CD4-positive, alpha-beta T cell (primary cell): Measurements from ENCODE around the gene DESI1. TPM values are rescaled to one million over a fixed set of nuclear protein-coding genes. Genes with fewer than 3 reads are reported as not detected.
A peak's percentile ranks its signal among the peaks of the same experiment; 100 is the strongest.

Experiments used
- ATAC-seq: fragments of 200-7000 bp; cut with Tn5 transposase; one replicate; pipeline ENCODE4 v1.10.0; 2022; ENCODE audit warnings: mild to moderate bottlenecking; ENCODE audit not compliant: poor library complexity
- CTCF ChIA-PET: fragments of 350-600 bp; sonication (Branson Sonifier 250); formaldehyde crosslinking; loops from one replicate; lab custom pipeline; 2021; ENCODE audit warnings: antibody characterized with exemption, inconsistent platforms; lab: Charles Lee
- POLR2A ChIA-PET: fragments of 350-600 bp; sonication (Branson Sonifier 250); formaldehyde crosslinking; loops from one replicate; lab custom pipeline; 2021; ENCODE audit warnings: antibody characterized with exemption, inconsistent platforms; lab: Charles Lee
- DNase-seq, 14 experiments: peaks; one replicate each; pipeline ENCODE4 v3.0.0-alpha.2; 2013 to 2020; ENCODE audit warnings: mixed read lengths in 2 of 14
- H3K27ac ChIP-seq, 2 donors: one replicate each; pipeline versions ENCODE4 v1.5.1 to v1.7.0; 2013; ENCODE audit warnings: low read length in 2 of 2, low read depth in 1 of 2, mild to moderate bottlenecking in 1 of 2
- H3K27me3 ChIP-seq, 2 experiments: 1 replicate in 1 of 2; 2 replicates in 1 of 2; pipeline versions ENCODE4 v1.6.1 to v1.7.0; 2013; ENCODE audit warnings: low read length in 2 of 2, control low read depth in 1 of 2, mild to moderate bottlenecking in 1 of 2, moderate library complexity in 1 of 2; ENCODE audit not compliant: insufficient read depth in 2 of 2, control insufficient read depth in 1 of 2
- H3K36me3 ChIP-seq: one replicate; pipeline ENCODE4 v1.6.1; 2013; ENCODE audit warnings: low read length, control low read depth; ENCODE audit not compliant: insufficient read depth
- H3K4me1 ChIP-seq: one replicate; pipeline ENCODE4 v1.6.1; 2013; ENCODE audit warnings: low read length, control low read depth; ENCODE audit not compliant: insufficient read depth
- H3K4me3 ChIP-seq: one replicate; pipeline ENCODE4 v1.5.1; 2013; ENCODE audit warnings: mild to moderate bottlenecking, low read length, moderate library complexity
- H3K9me3 ChIP-seq, 2 experiments: 1 replicate in 1 of 2; 2 replicates in 1 of 2; pipeline versions ENCODE4 v1.6.1 to v1.7.0; 2013; ENCODE audit warnings: low read length in 2 of 2, mild to moderate bottlenecking in 2 of 2, control low read depth in 1 of 2, moderate library complexity in 1 of 2; ENCODE audit not compliant: control insufficient read depth in 1 of 2, insufficient read depth in 1 of 2
- H3K27ac Mint-ChIP-seq: one replicate; pipeline ENCODE4 v1.8.0; 2020; ENCODE audit warnings: mixed read lengths
- H3K27me3 Mint-ChIP-seq: one replicate; pipeline ENCODE4 v1.8.0; 2021; ENCODE audit warnings: mixed read lengths
- H3K36me3 Mint-ChIP-seq: one replicate; pipeline ENCODE4 v1.8.0; 2021; ENCODE audit warnings: low read depth, mixed read lengths
- H3K4me1 Mint-ChIP-seq: one replicate; pipeline ENCODE4 v1.8.0; 2021; ENCODE audit warnings: low read depth, mixed read lengths
- H3K4me3 Mint-ChIP-seq: one replicate; pipeline ENCODE4 v1.8.0; 2020; ENCODE audit warnings: mild to moderate bottlenecking, mixed read lengths
- H3K9me3 Mint-ChIP-seq: one replicate; pipeline ENCODE4 v1.8.0; 2020; ENCODE audit warnings: mixed read lengths
- intact Hi-C, 2 experiments: fragments of 100-400 bp; cut with DNase I in 1 of 2; cut with micrococcal nuclease in 1 of 2; formaldehyde crosslinking; loops; one replicate each; pipeline versions ENCODE4 v1.15.1 to v1.9.0; 2023 to 2025; cut with DNase I, micrococcal nuclease
- total RNA-seq, 174 experiments: library from RNA in 2 of 174; stranded (reverse) in 2 of 174; gene quantifications; one replicate each; pipeline ENCODE4 v1.2.3 and lab custom pipeline; 2021 to 2026
- TF ChIP-seq, protein P1 (sequence below): fragments of 200-600 bp; IDR thresholded peaks from one replicate; pipeline ENCODE4 v1.8.0; 2022; ENCODE audit warnings: antibody characterized with exemption, mild to moderate bottlenecking

Gene DESI1
- total RNA-seq, 2 experiments from 2014 or later: 12.7 to 13.0 TPM

GRCh38 chr22:41661088-41661487 lies 40.2 kb upstream of the DESI1 start:
- peaks cover 80% of the 10 kb centered on the region for H3K36me3 Mint-ChIP-seq
- Histone ChIP-seq H3K4me1 (no peaks in the 10 kb centered on the region), H3K27me3 (no peaks in the 10 kb centered on the region), H3K9me3 (no peaks in the 10 kb centered on the region), H3K27ac (no peak overlapping the region), H3K36me3 (peaks cover 81% of the 10 kb centered on the region), H3K4me3 (no peak overlapping the region)
- H3K4me1 Mint-ChIP-seq: no peaks in the 10 kb centered on the region
- ATAC-seq: no peak
- H3K4me3 Mint-ChIP-seq: no peak overlapping the region
- H3K9me3 Mint-ChIP-seq: no peaks in the 10 kb centered on the region
- POLR2A ChIA-PET: interaction anchor here (0.7 to 1.4 kb wide), 2 partner anchors 40 to 251 kb away, joined by 3 to 5 read pairs; partner anchors contain the start of genes DESI1 and XRCC6
- no peak for DNase-seq
- H3K27me3 Mint-ChIP-seq: no peaks in the 10 kb centered on the region
- TF ChIP-seq, protein P1, sequence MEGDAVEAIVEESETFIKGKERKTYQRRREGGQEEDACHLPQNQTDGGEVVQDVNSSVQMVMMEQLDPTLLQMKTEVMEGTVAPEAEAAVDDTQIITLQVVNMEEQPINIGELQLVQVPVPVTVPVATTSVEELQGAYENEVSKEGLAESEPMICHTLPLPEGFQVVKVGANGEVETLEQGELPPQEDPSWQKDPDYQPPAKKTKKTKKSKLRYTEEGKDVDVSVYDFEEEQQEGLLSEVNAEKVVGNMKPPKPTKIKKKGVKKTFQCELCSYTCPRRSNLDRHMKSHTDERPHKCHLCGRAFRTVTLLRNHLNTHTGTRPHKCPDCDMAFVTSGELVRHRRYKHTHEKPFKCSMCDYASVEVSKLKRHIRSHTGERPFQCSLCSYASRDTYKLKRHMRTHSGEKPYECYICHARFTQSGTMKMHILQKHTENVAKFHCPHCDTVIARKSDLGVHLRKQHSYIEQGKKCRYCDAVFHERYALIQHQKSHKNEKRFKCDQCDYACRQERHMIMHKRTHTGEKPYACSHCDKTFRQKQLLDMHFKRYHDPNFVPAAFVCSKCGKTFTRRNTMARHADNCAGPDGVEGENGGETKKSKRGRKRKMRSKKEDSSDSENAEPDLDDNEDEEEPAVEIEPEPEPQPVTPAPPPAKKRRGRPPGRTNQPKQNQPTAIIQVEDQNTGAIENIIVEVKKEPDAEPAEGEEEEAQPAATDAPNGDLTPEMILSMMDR: no peak
- CTCF ChIA-PET: interaction anchor here (1.9 kb wide), 1 partner anchor 36 kb away, joined by 6 read pairs; no protein-coding TSS in a partner anchor
- H3K27ac Mint-ChIP-seq: no peak overlapping the region
- intact Hi-C loops: loop anchor here in 1 of 2 experiments (10.0 kb wide), 1 partner anchor 414 kb away; the partner anchor contains the start of genes NAGA, PHETA2 and SMDT1

- TF ChIP-seq, protein P1: no peak
- CTCF ChIA-PET: interaction anchor here (1.9 kb wide), 1 partner anchor 37 kb away, joined by 6 read pairs; no protein-coding TSS in a partner anchor
- no peak overlapping the region for H3K4me3 Mint-ChIP-seq
- H3K4me1 Mint-ChIP-seq: no peaks in the 10 kb centered on the region
- peak overlapping the region; percentile 17 for H3K27ac Mint-ChIP-seq
- POLR2A ChIA-PET: interaction anchor here (0.9 to 1.4 kb wide), 3 partner anchors 10 to 39 kb away, joined by 3 to 5 read pairs (median 3); partner anchors contain the start of genes DESI1 and XRCC6
- DNase-seq (no peak), ATAC-seq (no peak)
- H3K9me3 Mint-ChIP-seq: no peaks in the 10 kb centered on the region
- intact Hi-C loops: loop anchor here in 1 of 2 experiments (10.0 kb wide), 1 partner anchor 414 kb away; the partner anchor contains the start of genes NAGA, PHETA2 and SMDT1
- H3K36me3 Mint-ChIP-seq: peaks cover 87% of the 10 kb centered on the region
- H3K4me3 ChIP-seq: no peak overlapping the region
- H3K36me3 ChIP-seq: peaks cover 88% of the 10 kb centered on the region
- no peaks in the 10 kb centered on the region for H3K27me3 ChIP-seq
- no peaks in the 10 kb centered on the region for H3K9me3 ChIP-seq
- H3K27ac ChIP-seq: no peak overlapping the region
- no peaks in the 10 kb centered on the region for H3K27me3 Mint-ChIP-seq
- H3K4me1 ChIP-seq: no peaks in the 10 kb centered on the region
Observed at GRCh38 chr22:41660416-41660815, 39.6 kb upstream of the DESI1 start.

- Mint-ChIP-seq H3K27ac (peak overlapping the region; percentile 17), H3K4me3 (no peak overlapping the region), H3K36me3 (peaks cover 92% of the 10 kb centered on the region), H3K9me3 (no peaks in the 10 kb centered on the region), H3K4me1 (no peaks in the 10 kb centered on the region), H3K27me3 (no peaks in the 10 kb centered on the region)
- ChIA-PET CTCF (interaction anchor here (1.9 kb wide), 1 partner anchor 37 kb away, joined by 6 read pairs; no protein-coding TSS in a partner anchor), POLR2A (interaction anchor here (0.7 to 1.2 kb wide), 3 partner anchors 9 to 976 kb away, joined by 3 read pairs; no protein-coding TSS in a partner anchor)
- H3K9me3 ChIP-seq: no peaks in the 10 kb centered on the region
- DNase-seq (no peak), ATAC-seq (no peak)
- TF ChIP-seq, protein P1: no peak
- no peak overlapping the region for H3K4me3 ChIP-seq
- H3K36me3 ChIP-seq: peaks cover 91% of the 10 kb centered on the region
- H3K27ac ChIP-seq: no peak overlapping the region
- intact Hi-C loops: loop anchor here in 1 of 2 experiments (10.0 kb wide), 1 partner anchor 415 kb away; the partner anchor contains the start of genes NAGA, PHETA2 and SMDT1
- no peaks in the 10 kb centered on the region for H3K4me1 ChIP-seq
- H3K27me3 ChIP-seq: no peaks in the 10 kb centered on the region
Observed at GRCh38 chr22:41659941-41660340, 39.1 kb upstream of the DESI1 start.
